Trophoblast cell (in vitro differentiated cells and primary cell): Measurements from ENCODE around the gene SCGB1A1.

ENCODE experiments used
- DNase-seq, 2 donors: peaks; one replicate each; pipeline ENCODE4 v3.0.0-alpha.2; 2016
- H2AFZ ChIP-seq: 2 replicates; pipeline ENCODE4 v1.6.1; 2013; ENCODE audit warnings: low read length, moderate library complexity, mild to moderate bottlenecking; ENCODE audit not compliant: insufficient read depth, poor library complexity
- H2AK5ac ChIP-seq: 2 replicates; pipeline ENCODE4 v1.6.1; 2013; ENCODE audit warnings: mild to moderate bottlenecking, low read length
- H2BK120ac ChIP-seq: 2 replicates; pipeline ENCODE4 v1.6.1; 2013; ENCODE audit warnings: low read length, mild to moderate bottlenecking, moderate library complexity; ENCODE audit not compliant: insufficient read depth, poor library complexity
- H2BK12ac ChIP-seq: 2 replicates; pipeline ENCODE4 v1.6.1; 2013; ENCODE audit warnings: mild to moderate bottlenecking, low read length, moderate library complexity
- H2BK5ac ChIP-seq: 2 replicates; pipeline ENCODE4 v1.6.1; 2013; ENCODE audit warnings: low read length, low read depth, moderate library complexity, mild to moderate bottlenecking; ENCODE audit not compliant: poor library complexity
- H3K14ac ChIP-seq: 2 replicates; pipeline ENCODE4 v1.6.1; 2013; ENCODE audit warnings: mild to moderate bottlenecking, low read length
- H3K18ac ChIP-seq: 2 replicates; pipeline ENCODE4 v1.6.1; 2013; ENCODE audit warnings: mild to moderate bottlenecking, low read length
- H3K23ac ChIP-seq: 2 replicates; pipeline ENCODE4 v1.6.1; 2013; ENCODE audit warnings: low read length
- H3K27ac ChIP-seq: 2 replicates; pipeline ENCODE4 v1.5.1; 2013; ENCODE audit warnings: low read depth, mild to moderate bottlenecking, inconsistent platforms, low read length, moderate library complexity
- H3K27me3 ChIP-seq: 2 replicates; pipeline ENCODE4 v1.6.1; 2013; ENCODE audit warnings: inconsistent platforms, mild to moderate bottlenecking, low read length, moderate library complexity; ENCODE audit not compliant: insufficient read depth
- H3K36me3 ChIP-seq, 2 experiments: 1 replicate in 1 of 2; 2 replicates in 1 of 2; pipeline ENCODE4 v1.6.1; 2013; ENCODE audit warnings: low read length in 2 of 2, mild to moderate bottlenecking in 2 of 2, moderate library complexity in 1 of 2; ENCODE audit not compliant: insufficient read depth in 2 of 2, control insufficient read depth in 1 of 2
- H3K4ac ChIP-seq: 2 replicates; pipeline ENCODE4 v1.6.1; 2013; ENCODE audit warnings: low read depth, mild to moderate bottlenecking, low read length, moderate library complexity
- H3K4me1 ChIP-seq, 2 experiments: 1 replicate in 1 of 2; 2 replicates in 1 of 2; pipeline ENCODE4 v1.6.1; 2013; ENCODE audit warnings: low read length in 2 of 2, mild to moderate bottlenecking in 2 of 2, moderate library complexity in 1 of 2; ENCODE audit not compliant: insufficient read depth in 2 of 2, control insufficient read depth in 1 of 2
- H3K4me2 ChIP-seq: 2 replicates; pipeline ENCODE4 v1.6.1; 2013; ENCODE audit warnings: inconsistent platforms, mild to moderate bottlenecking, low read length, moderate library complexity
- H3K4me3 ChIP-seq: 2 replicates; pipeline ENCODE4 v1.5.1; 2013; ENCODE audit warnings: mild to moderate bottlenecking, low read depth, low read length, inconsistent platforms
- H3K79me1 ChIP-seq: one replicate; pipeline ENCODE4 v1.6.1; 2013; ENCODE audit warnings: low read length
- H3K79me2 ChIP-seq: 2 replicates; pipeline ENCODE4 v1.6.1; 2013; ENCODE audit warnings: low read length, mild to moderate bottlenecking; ENCODE audit not compliant: control insufficient read depth, insufficient read depth, poor library complexity
- H3K9ac ChIP-seq: 2 replicates; pipeline ENCODE4 v1.6.1; 2013; ENCODE audit warnings: mild to moderate bottlenecking, low read length
- H3K9me3 ChIP-seq: 2 replicates; pipeline ENCODE4 v1.6.1; 2013; ENCODE audit warnings: low read depth, mild to moderate bottlenecking, control low read depth, inconsistent platforms, low read length; ENCODE audit not compliant: insufficient read depth
- H4K12ac ChIP-seq: 2 replicates; pipeline ENCODE4 v1.6.1; 2013; ENCODE audit warnings: low read depth, mild to moderate bottlenecking, low read length, moderate library complexity
- H4K8ac ChIP-seq: 2 replicates; pipeline ENCODE4 v1.6.1; 2013; ENCODE audit warnings: low read depth, mild to moderate bottlenecking, low read length, moderate library complexity
- H4K91ac ChIP-seq: one replicate; pipeline ENCODE4 v1.6.1; 2013; ENCODE audit warnings: low read depth, mild to moderate bottlenecking, low read length, moderate library complexity
- WGBS: extraction: QIAGEN DNeasy Blood & Tissue Kit; methylation state at CpG from one replicate; pipeline ENCODE4 v1.1.7; 2013; ENCODE audit warnings: missing lambda C conversion rate; ENCODE audit not compliant: insufficient read length, insufficient coverage; ENCODE audit errors: extremely low coverage; 5-methylcytosine and 5-hydroxymethylcytosine counted together

SCGB1A1 gene

DNA sequence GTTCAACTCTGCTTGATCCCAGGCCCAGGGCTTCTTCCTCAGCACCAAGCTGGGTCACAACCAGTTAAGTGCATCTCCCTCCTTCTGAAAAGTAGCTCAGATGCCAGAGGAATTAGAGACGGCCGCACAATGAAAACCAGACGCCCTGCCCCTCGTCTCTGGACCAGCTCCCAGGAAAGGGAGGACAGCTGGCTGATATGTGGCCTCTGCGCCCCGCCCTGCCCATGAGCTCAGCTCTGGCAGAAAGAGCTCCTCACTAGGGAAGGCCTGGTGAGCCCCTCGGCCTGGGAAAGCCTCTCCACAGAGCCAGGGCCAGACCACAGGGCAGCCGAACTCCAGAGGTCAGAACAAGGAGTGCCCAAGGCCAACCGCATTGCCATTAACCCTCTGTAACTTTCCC lies 18.1 kb upstream of the SCGB1A1 start:
- H3K4me1 ChIP-seq, result peaks cover 32 to 40% of the 10 kb centered on the region in 2 experiments

DNA sequence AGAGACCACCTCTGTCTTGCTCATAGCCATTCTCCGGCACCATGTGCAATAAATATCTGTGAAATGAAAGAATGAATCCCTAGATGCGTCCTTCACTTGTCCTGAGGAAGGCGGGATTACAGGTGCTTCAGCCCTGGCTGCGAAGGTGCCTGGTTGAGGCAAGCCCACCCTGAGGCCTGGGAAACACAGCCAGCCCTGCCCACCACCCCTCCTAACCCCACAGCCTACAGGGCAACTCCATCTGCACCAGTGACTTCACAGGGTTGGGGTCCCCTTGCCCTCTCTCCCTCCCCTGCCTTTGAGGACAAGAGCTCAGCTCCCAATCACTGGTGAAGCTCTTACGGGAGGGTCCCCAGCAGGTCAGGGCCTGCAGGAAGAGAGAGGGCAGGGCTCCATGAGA lies 17.5 kb upstream of the SCGB1A1 start:
- peak overlapping the region; percentile 75 for H2BK120ac ChIP-seq
- H3K79me2 ChIP-seq, result peaks cover 6% of the 10 kb centered on the region
- no peaks in the 10 kb centered on the region for H3K27me3 ChIP-seq
- no peak overlapping the region for H3K4me3 ChIP-seq
- peak overlapping the region; percentile 81 for H3K14ac ChIP-seq
- no CpG with 5 or more reads among the region's 5 CpGs for WGBS
- no peak overlapping the region for H3K9ac ChIP-seq
- H2BK12ac ChIP-seq, result peak overlapping the region; percentile 83
- no peaks in the 10 kb centered on the region for H3K9me3 ChIP-seq
- no peak for DNase-seq
- H3K23ac ChIP-seq, result no peak overlapping the region
- peak overlapping the region; percentile 29 for H2AK5ac ChIP-seq
- peak overlapping the region; percentile 30 for H2AFZ ChIP-seq
- H3K36me3 ChIP-seq, result no peaks in the 10 kb centered on the region
- H4K91ac ChIP-seq, result peak overlapping the region; percentile 89
- H3K18ac ChIP-seq, result peak overlapping the region; percentile 58
- H3K79me1 ChIP-seq, result peaks cover 33% of the 10 kb centered on the region
- H4K12ac ChIP-seq, result no peak overlapping the region
- H2BK5ac ChIP-seq, result peak overlapping the region; percentile 18
- H3K4me1 ChIP-seq, result peaks cover 32 to 35% of the 10 kb centered on the region in 2 experiments
- peak overlapping the region; percentile 80 for H3K27ac ChIP-seq
- peak overlapping the region; percentile 13 for H4K8ac ChIP-seq
- no peak overlapping the region for H3K4me2 ChIP-seq
- peak overlapping the region; percentile 31 for H3K4ac ChIP-seq

More for the DNA sequence above, 18.1 kb upstream of the SCGB1A1 start:
- Histone ChIP-seq H2BK120ac (peak overlapping the region; percentile 82), H4K12ac (no peak overlapping the region), H3K14ac (no peak overlapping the region), H4K91ac (peak overlapping the region; percentile 98), H2AFZ (no peak overlapping the region), H3K23ac (no peak overlapping the region), H4K8ac (no peak overlapping the region), H3K4me2 (no peak overlapping the region), H3K79me2 (peaks cover 6% of the 10 kb centered on the region), H3K27me3 (no peaks in the 10 kb centered on the region), H3K4ac (no peak overlapping the region), H2AK5ac (no peak overlapping the region), H3K18ac (no peak overlapping the region), H3K9me3 (no peaks in the 10 kb centered on the region), H2BK12ac (no peak overlapping the region), H3K79me1 (peaks cover 33% of the 10 kb centered on the region), H3K36me3 (no peaks in the 10 kb centered on the region), H3K27ac (peak overlapping the region; percentile 80), H2BK5ac (no peak overlapping the region), H3K9ac (no peak overlapping the region), H3K4me3 (no peak overlapping the region)
- WGBS, result no CpG with 5 or more reads among the region's 9 CpGs
- no peak for DNase-seq

DNA sequence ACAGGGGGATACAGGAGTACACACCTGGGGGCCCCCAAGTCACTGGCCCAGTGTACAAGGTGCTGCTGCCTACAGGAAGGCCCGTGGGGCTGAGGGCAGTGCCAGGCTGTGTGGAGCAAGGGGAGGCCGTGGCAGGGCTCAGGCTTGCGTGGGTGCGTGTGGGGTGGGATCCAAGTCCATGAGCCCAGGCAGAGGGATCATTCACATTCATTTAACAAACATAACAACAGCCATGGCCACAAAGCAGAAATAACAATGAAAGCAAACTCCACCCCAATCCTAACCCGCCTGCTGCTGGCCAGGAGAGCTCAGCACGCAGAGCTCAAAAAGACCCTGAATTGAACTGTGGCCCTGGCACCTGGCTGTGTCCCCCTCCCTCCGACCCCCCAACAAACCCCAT lies 17.0 kb upstream of the SCGB1A1 start:
- Histone ChIP-seq H2BK120ac (peak overlapping the region; percentile 75), H3K18ac (peak overlapping the region; percentile 58), H4K12ac (no peak overlapping the region), H3K9me3 (no peaks in the 10 kb centered on the region), H3K9ac (no peak overlapping the region), H3K23ac (no peak overlapping the region), H2AFZ (no peak overlapping the region), H3K36me3 (no peaks in the 10 kb centered on the region), H2AK5ac (peak overlapping the region; percentile 29), H2BK5ac (peak overlapping the region; percentile 10), H3K4me3 (no peak overlapping the region), H3K79me1 (peaks cover 31% of the 10 kb centered on the region), H2BK12ac (peak overlapping the region; percentile 83), H3K27ac (no peak overlapping the region), H3K79me2 (peaks cover 6% of the 10 kb centered on the region), H3K4me1 (peaks cover 32 to 35% of the 10 kb centered on the region in 2 experiments), H3K4me2 (no peak overlapping the region), H3K4ac (peak overlapping the region; percentile 2), H4K91ac (peak overlapping the region; percentile 89), H3K27me3 (no peaks in the 10 kb centered on the region), H4K8ac (peak overlapping the region; percentile 13), H3K14ac (peak overlapping the region; percentile 81)
- no peak for DNase-seq
- WGBS, result no CpG with 5 or more reads among the region's 7 CpGs

DNA sequence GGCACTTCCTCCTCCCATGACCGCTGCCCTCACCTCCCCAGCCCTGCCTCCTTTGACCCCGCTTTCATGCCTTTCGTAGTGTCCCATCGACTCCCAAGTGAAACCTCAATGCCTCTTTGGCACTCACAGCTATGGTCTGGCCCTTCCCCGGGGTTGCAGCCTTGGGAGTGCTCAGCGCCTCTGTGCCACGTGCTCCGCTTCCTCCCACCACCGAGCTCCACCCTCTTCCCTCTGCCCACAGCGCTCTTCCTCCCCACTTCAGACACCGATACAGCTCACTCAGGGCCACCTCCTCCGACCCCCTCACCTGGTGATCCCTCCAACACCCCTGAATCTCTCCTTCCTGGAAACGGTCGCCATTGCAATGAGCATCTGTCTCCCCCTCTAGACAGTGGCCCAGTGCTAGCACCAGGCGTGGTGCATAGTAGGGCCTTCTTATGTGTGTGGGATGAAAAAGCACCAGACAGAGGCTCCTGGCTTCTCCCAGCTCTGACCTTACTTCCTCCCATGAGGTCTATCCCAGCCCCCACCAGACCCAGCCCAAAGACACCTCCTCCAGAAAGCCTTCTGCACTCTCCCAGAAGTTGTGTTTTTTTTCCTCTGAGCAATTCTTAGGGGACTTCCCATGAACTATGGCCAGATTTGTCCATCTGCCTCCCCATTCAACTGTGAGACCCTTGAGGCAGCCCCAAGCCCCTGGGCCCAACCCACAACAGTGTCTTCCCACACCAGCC lies 16.4 kb upstream of the SCGB1A1 start:
- no peak overlapping the region for H3K9ac ChIP-seq

More for the DNA sequence above, 16.4 kb upstream of the SCGB1A1 start:
- WGBS, result no CpG with 5 or more reads among the region's 15 CpGs
- no peak overlapping the region for H3K4me2 ChIP-seq
- no peak overlapping the region for H2AFZ ChIP-seq
- H3K4me1 ChIP-seq, result peaks cover 32 to 35% of the 10 kb centered on the region in 2 experiments
- no peak overlapping the region for H2BK5ac ChIP-seq
- peak overlapping the region; percentile 6 for H3K14ac ChIP-seq
- H3K4ac ChIP-seq, result peak overlapping the region; percentile 7
- peak overlapping the region; percentile 89 for H4K91ac ChIP-seq
- H3K18ac ChIP-seq, result no peak overlapping the region
- H2BK12ac ChIP-seq, result peak overlapping the region; percentile 75
- H3K4me3 ChIP-seq, result no peak overlapping the region
- no peak for DNase-seq
- H3K79me2 ChIP-seq, result peaks cover 6% of the 10 kb centered on the region
- no peak overlapping the region for H2BK120ac ChIP-seq
- no peak overlapping the region for H4K12ac ChIP-seq
- H2AK5ac ChIP-seq, result peak overlapping the region; percentile 12
- H3K27me3 ChIP-seq, result no peaks in the 10 kb centered on the region
- H3K36me3 ChIP-seq, result no peaks in the 10 kb centered on the region
- no peak overlapping the region for H3K27ac ChIP-seq
- peaks cover 31% of the 10 kb centered on the region for H3K79me1 ChIP-seq
- no peak overlapping the region for H3K23ac ChIP-seq
- no peaks in the 10 kb centered on the region for H3K9me3 ChIP-seq
- H4K8ac ChIP-seq, result no peak overlapping the region
